Duodenal mucosa (tissue), 2 donors: ENCODE results near the gene TTC7B.
A peak's percentile ranks its signal among the peaks of the same experiment; 100 is the strongest.

Experiments used
- H3K27ac ChIP-seq: one replicate; pipeline ENCODE4 v1.7.0; 2013; ENCODE audit warnings: low read depth, low read length
- H3K27me3 ChIP-seq, 2 donors: one replicate each; pipeline ENCODE4 v1.7.0; 2013; ENCODE audit warnings: low read length in 2 of 2, control low read depth in 1 of 2; ENCODE audit not compliant: insufficient read depth in 2 of 2, control insufficient read depth in 1 of 2
- H3K36me3 ChIP-seq, 2 donors: one replicate each; pipeline ENCODE4 v1.7.0; 2013; ENCODE audit warnings: low read length in 2 of 2, control low read depth in 1 of 2; ENCODE audit not compliant: insufficient read depth in 2 of 2, control insufficient read depth in 1 of 2
- H3K4me1 ChIP-seq, 2 donors: one replicate each; pipeline ENCODE4 v1.7.0; 2013; ENCODE audit warnings: low read length in 2 of 2, control low read depth in 1 of 2; ENCODE audit not compliant: insufficient read depth in 2 of 2, control insufficient read depth in 1 of 2
- H3K4me3 ChIP-seq, 2 donors: one replicate each; pipeline ENCODE4 v1.7.0; 2013; ENCODE audit warnings: low read length in 2 of 2, low read depth in 1 of 2
- H3K9ac ChIP-seq, 2 donors: one replicate each; pipeline ENCODE4 v1.7.0; 2013; ENCODE audit warnings: low read length in 2 of 2, low read depth in 1 of 2
- H3K9me3 ChIP-seq, 2 donors: one replicate each; pipeline ENCODE4 v1.7.0; 2013; ENCODE audit warnings: low read length in 2 of 2, control low read depth in 1 of 2; ENCODE audit not compliant: control insufficient read depth in 1 of 2

TTC7B gene

DNA sequence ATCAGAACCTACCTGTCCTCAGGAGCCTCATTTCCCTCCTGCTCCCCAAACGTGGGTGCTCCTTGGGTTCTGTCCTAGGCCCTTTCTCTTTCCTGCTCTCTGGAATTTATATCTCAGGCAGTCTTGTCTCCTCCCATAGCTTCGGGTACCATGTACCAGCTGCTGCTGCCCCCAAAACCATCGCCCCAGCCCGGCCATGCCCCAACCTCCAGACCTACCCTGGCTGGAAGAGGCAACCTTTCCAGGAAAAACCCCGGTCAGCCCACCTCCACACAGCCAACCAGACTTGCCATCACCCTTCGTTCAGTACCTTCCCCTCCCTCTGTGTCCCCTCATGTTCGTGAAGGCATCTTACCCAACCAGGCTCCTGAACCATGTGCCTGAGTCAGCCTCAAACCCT, 254.3 kb downstream of the TTC7B start:
- H3K27ac ChIP-seq = no peak overlapping the region
- no peak overlapping the region for H3K9ac ChIP-seq
- no peaks in the 10 kb centered on the region for H3K9me3 ChIP-seq
- no peak overlapping the region for H3K4me3 ChIP-seq
- H3K36me3 ChIP-seq = no peaks in the 10 kb centered on the region
- no peaks in the 10 kb centered on the region for H3K27me3 ChIP-seq
- H3K4me1 ChIP-seq = no peaks in the 10 kb centered on the region

DNA sequence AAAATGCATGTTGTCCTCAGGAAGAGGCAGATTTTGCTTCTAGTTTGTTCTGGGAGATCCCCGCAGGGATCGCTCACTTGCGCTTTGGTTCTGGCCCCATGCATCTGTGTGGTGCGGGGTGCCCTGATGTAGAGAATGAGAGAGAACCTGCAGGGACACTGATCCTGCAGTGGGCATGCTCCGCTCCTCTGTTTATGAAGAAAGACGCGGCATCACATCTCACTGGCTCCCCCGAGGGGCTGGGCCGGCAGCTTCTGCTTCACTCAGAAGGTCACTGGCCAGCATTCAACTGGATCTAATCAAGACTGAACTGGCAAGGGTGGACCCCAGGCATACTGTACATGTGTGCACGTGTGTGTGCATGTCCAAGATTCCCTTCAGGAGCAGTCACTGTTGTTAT, 255.2 kb downstream of the TTC7B start:
- H3K4me3 ChIP-seq = no peak overlapping the region
- H3K27ac ChIP-seq = no peak overlapping the region
- H3K36me3 ChIP-seq = no peaks in the 10 kb centered on the region
- no peak overlapping the region for H3K9ac ChIP-seq
- H3K27me3 ChIP-seq = no peaks in the 10 kb centered on the region
- H3K4me1 ChIP-seq = peaks cover 6% of the 10 kb centered on the region in 2 donors
- no peaks in the 10 kb centered on the region for H3K9me3 ChIP-seq

DNA sequence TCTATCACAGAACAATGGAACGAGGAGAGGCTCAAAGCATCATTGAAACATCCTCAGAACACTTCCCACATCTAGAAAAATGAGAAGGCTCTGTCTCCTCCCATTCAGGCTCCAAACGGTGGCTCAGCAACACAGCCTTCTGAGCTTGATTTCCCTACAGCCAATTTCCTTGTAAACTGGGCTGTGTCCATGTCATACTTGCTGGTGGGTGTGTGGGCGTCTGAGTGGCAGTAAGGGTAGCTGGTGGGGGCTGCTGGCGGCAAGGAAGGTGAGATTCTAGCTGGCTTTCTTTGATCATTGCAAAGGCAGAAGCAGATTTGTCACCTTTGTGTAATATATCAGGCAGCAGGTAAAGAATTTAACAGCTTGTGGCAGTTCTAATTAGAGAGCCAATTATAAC, 255.7 kb downstream of the TTC7B start:
- no peaks in the 10 kb centered on the region for H3K9me3 ChIP-seq
- no peaks in the 10 kb centered on the region for H3K27me3 ChIP-seq
- H3K36me3 ChIP-seq = no peaks in the 10 kb centered on the region
- no peak overlapping the region for H3K4me3 ChIP-seq
- H3K9ac ChIP-seq = no peak overlapping the region
- H3K4me1 ChIP-seq = peaks cover 6 to 7% of the 10 kb centered on the region in 2 donors
- H3K27ac ChIP-seq = no peak overlapping the region

DNA sequence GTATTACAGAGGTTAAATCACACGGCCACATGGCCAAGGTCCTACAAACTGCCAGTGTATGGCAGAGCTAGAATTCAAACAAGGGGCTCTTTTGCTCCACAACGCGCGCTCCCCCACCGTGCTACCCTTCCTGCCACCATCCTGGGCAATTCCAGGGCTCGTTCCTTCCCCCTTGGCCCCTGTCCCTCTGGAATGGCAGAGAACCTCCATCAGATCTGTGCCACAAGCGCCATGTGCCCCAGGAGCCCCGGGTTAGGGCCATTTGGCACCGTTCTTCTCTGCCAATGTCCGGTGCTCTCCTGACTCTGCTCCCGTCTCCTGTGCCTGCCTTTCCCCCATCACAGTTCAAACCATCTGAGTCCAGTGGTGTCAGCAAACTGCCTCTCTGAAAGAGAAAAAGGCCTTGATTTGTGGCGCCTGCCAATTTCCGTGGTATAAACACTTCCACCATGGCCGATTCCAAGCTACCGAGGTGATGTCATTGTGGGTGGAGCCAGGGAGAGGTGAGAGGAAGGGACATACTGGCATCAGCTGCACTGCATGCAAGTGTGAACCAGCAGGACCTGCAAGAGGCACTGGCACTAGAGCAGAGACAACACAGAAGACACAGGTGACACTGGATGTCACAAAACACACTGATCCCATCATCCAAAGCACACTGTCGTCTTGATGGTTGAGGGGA, 256.3 kb downstream of the TTC7B start:
- no peaks in the 10 kb centered on the region for H3K27me3 ChIP-seq
- no peak overlapping the region for H3K27ac ChIP-seq
- H3K36me3 ChIP-seq = no peaks in the 10 kb centered on the region
- no peaks in the 10 kb centered on the region for H3K9me3 ChIP-seq
- H3K4me3 ChIP-seq = no peak overlapping the region
- peaks cover 6 to 7% of the 10 kb centered on the region in 2 donors for H3K4me1 ChIP-seq
- H3K9ac ChIP-seq = no peak overlapping the region

DNA sequence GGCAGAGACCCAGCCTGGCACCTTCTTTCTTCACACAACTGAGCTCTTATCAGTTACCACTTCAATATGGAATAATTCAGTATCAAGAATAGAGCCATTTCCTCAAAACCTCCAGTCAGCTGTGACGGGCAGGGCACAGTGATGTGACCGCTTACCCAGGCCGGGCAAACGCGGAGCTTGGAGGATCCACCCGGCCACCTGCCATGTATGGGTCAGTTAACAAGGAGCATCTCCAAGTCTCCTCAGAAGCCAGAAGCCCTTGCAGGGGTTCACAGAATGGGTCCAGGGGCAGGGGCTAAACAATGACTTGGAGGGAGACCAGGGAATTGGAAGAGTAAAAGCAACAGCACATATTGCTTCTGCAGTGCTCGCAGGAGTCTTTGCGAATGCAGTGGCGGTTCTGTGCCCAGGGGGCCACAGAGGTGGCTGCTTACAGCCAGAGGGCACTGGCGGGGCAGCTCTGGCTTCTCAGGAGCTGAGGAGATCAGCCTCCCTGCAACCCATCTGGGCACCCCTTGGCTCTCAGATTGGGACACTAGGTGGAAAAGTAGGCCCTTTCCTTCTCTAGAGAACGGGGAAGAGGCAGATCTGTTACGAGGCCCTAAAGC, 257.1 kb downstream of the TTC7B start:
- Histone ChIP-seq H3K4me1 (peaks cover 6 to 7% of the 10 kb centered on the region in 2 donors), H3K9me3 (no peaks in the 10 kb centered on the region), H3K36me3 (no peaks in the 10 kb centered on the region), H3K4me3 (no peak overlapping the region), H3K9ac (no peak overlapping the region), H3K27ac (no peak overlapping the region), H3K27me3 (no peaks in the 10 kb centered on the region)

- peaks cover 6 to 7% of the 10 kb centered on the region in 2 donors for H3K4me1 ChIP-seq
- no peaks in the 10 kb centered on the region for H3K27me3 ChIP-seq
- H3K36me3 ChIP-seq = no peaks in the 10 kb centered on the region
- H3K9ac ChIP-seq = no peak overlapping the region
- H3K9me3 ChIP-seq = no peaks in the 10 kb centered on the region
- no peak overlapping the region for H3K27ac ChIP-seq
- no peak overlapping the region for H3K4me3 ChIP-seq
Observed at GRCh38 chr14:90558041-90558982, 257.9 kb downstream of the TTC7B start.

GRCh38 chr14:90557516-90557915, 258.7 kb downstream of the TTC7B start:
- H3K36me3 ChIP-seq = no peaks in the 10 kb centered on the region
- peaks cover 6 to 7% of the 10 kb centered on the region in 2 donors for H3K4me1 ChIP-seq
- H3K4me3 ChIP-seq = no peak overlapping the region
- H3K9ac ChIP-seq = no peak overlapping the region
- no peak overlapping the region for H3K27ac ChIP-seq
- no peaks in the 10 kb centered on the region for H3K27me3 ChIP-seq
- no peaks in the 10 kb centered on the region for H3K9me3 ChIP-seq

GRCh38 chr14:90556666-90557450, 259.4 kb downstream of the TTC7B start:
- no peaks in the 10 kb centered on the region for H3K36me3 ChIP-seq
- no peak overlapping the region for H3K27ac ChIP-seq
- H3K4me1 ChIP-seq = peaks cover 6 to 7% of the 10 kb centered on the region in 2 donors
- no peaks in the 10 kb centered on the region for H3K9me3 ChIP-seq
- no peak overlapping the region for H3K9ac ChIP-seq
- no peak overlapping the region for H3K4me3 ChIP-seq
- H3K27me3 ChIP-seq = no peaks in the 10 kb centered on the region

- Histone ChIP-seq H3K9me3 (no peaks in the 10 kb centered on the region), H3K9ac (no peak overlapping the region), H3K27me3 (no peaks in the 10 kb centered on the region), H3K4me1 (peaks cover 6 to 7% of the 10 kb centered on the region in 2 donors), H3K4me3 (peak overlapping the region; percentile 40 to 41), H3K36me3 (no peaks in the 10 kb centered on the region), H3K27ac (no peak overlapping the region)
Observed at GRCh38 chr14:90556012-90556477, 260.2 kb downstream of the TTC7B start.
